Stimulated activated CD8-positive, alpha-beta memory T cell treated with anti-CD3 and anti-CD28 coated beads, Interleukin-4, amount 100 ng/mL, for 1 hour (primary cell): ENCODE results near the gene TMEM132E.
"Not testable (repeated sequence)": the region's sequence is repeated elsewhere in the genome, so short reads cannot be mapped to it uniquely, and the experiment has no call there.

Experiments
- DNase-seq, 2 donors: peaks; one replicate each; pipeline ENCODE4 v3.0.0-alpha.2; 2020; ENCODE audit warnings: low read depth in 2 of 2, low spot score in 1 of 2

Gene TMEM132E, protein sequence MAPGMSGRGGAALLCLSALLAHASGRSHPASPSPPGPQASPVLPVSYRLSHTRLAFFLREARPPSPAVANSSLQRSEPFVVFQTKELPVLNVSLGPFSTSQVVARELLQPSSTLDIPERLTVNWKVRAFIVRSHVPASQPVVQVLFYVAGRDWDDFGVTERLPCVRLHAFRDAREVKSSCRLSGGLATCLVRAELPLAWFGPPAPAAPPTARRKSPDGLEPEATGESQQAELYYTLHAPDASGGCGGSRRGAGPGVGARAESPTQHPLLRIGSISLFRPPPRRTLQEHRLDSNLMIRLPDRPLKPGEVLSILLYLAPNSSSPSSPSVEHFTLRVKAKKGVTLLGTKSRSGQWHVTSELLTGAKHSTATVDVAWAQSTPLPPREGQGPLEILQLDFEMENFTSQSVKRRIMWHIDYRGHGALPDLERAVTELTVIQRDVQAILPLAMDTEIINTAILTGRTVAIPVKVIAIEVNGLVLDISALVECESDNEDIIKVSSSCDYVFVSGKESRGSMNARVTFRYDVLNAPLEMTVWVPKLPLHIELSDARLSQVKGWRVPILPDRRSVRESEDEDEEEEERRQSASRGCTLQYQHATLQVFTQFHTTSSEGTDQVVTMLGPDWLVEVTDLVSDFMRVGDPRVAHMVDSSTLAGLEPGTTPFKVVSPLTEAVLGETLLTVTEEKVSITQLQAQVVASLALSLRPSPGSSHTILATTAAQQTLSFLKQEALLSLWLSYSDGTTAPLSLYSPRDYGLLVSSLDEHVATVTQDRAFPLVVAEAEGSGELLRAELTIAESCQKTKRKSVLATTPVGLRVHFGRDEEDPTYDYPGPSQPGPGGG (N-terminal part only)

DNA sequence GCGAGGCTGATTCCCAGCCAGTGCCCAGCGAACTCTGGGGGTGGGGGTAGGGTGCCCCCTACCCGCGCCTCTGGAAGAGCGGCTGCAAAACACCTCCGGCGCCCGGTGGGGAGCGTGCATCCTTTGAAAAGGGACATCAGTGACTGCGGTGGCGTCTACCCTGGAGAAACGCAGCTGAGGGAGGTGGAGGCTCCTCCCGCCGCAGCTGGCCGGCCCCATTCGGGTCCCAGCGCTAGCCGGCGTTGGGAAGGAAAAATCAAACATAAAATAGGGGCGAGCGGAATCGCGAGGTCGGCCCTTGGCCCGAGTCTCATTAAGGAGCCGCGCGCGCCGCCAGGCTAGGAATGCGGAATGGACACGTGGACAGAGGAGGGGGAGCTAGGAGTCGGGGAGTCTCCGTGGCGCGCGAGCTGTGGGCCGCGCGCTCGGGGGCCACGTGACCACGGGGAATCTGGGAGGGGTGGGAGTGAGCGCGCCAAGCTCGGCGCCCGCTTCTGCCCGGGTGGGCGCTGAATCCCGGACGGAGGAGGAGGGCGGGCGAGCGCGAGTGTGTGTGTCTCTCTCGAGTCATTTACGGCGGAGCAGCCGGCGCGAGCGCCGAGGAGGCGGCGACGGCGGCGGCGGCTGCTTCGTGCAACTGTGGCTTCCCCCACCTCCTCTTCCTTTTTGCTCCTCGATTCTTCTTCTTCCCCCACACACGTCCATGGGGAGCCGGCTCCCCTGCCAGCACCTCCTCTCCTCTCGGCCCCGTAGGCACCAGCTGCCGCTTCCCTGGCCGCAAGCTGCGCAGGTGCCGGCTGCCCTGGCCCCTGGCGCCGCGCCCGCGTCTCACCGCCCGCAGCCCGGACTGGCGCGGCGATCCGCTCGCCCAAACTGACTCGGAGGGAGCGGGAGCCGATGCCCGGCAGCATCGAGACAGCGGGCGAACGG, at the start of gene TMEM132E:
TMEM132E (plus strand) TSS at position 566 of the 930 bp plus-strand sequence. CDS start 1,495 bp downstream, outside the sequence.
- no peak for DNase-seq

DNA sequence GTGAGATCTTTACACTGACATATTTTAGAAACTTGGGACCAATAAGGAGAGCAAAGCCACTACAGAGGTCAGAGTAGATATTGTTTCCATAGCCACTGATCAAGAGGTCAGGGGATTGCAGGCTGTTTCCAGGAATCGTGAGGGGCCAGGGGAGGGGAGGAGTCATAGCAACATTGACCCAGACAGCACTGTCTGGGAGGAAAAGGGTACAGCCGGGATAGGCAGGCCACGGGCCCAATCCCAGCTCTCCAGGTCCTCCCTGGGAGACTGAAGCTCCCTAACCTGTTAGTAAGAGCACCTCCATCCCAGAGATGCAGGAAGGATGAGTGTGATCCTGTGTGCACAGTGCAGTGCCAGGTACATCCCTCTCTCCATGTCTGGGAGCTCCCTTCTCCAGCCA, 48.5 kb upstream of the TMEM132E start:
- DNase-seq, result no peak

DNA sequence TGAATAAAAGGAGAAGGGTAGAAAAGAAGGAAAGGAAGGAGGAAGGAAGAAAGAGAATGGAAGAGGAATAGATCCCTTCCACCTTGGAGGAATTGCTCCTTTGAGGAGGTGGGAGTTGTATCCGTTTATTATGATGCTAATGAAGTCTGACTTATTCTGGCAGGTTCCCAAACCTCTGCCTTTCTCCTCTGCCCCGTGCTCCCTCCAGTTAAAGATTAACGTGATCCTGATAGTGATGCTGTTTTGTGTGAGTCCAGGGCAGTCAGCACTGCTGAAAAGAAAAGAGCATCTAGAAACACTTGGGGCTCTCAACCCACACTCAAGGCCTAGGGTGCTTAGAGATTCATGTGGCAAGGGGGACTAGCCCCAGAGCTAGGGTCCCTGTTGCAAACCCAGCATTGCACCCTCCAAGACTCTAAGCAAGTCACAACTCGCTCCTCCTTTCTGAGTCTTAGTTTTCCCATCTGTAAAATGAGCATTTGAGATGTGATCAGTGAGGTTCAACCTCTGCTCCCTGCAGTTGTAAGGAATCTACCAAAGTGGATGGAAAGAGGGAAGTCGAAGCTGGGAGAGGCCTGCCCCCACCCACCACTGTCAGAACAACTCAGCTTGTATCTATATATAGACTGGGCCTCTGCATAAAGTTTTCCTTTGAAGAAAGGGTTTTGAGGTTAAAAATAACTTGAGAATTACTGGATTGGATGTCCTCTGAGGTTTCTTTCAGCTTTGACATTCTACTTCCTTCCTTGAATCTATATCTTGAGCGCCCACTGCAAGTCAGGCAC, 46.9 kb upstream of the TMEM132E start:
- DNase-seq, result no peak

DNA sequence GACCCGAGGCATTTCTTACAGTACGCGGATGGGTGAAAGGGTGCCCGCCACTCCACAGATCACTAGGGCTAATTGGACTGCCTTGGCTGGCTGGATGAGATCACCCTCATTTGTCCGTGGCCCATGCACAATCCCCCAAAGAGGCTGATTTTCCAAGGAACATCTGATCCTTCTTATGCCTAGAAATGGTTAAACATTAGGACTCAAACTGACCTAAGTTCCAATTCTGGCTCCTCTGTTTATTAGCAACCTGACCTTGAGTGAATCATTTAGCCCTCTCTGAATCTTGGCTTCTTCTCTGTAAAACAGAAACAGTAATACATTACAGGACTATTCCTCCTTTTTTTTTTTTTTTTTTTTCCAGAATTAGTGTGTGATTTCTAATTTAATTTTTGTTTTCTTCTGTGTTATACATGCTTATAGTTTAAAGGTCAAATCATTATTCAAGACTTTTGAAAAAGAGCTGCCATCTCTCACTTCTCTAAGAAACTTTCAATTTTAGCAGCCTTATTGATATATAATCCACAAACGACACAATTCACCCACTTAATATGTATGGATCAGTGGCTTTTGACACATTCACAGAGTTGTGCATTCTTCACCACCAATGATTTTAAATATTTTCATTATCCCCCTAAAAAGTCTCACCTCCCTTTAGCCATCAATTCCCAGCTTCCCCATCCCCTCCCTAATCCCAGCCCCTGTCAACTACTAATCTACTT, 45.4 kb upstream of the TMEM132E start:
- no peak for DNase-seq

DNA sequence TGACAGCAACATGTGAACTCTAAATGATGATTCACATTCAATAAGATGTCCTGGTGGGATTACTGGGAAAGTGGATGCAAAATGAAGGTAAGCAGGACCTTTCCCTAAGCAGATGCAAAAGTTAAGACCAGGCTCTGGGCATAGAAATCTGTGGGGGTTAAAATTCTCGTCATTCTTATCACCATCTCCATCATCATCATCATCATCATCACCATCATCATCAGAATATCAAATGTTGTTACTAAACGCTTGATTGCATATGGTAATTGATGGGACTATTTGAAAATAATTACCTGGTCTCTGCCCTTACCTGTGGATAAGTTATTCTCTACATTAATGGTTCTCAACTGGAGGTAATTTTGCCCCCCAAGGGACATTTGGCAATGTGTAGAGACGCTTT, 41.9 kb upstream of the TMEM132E start:
- DNase-seq, result no peak

DNA sequence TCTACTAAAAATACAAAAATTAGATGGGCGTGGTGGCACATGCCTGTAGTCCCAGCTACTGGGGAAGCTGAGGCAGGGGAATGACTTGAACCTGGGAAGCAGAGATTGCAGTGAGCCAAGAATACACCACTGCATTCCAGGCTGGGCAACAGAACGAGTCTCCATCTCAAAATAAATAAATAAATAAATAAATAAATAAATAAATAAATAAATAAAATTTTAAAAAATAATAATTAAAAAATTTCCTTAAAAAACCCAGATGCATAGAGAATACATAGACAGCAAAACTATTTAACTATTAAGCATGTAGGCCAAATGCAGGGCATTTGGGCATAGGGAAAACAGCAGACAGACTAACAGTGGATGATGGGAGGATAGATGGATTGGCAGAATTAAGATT, 40.8 kb upstream of the TMEM132E start:
- not testable (repeated sequence) for DNase-seq

DNA sequence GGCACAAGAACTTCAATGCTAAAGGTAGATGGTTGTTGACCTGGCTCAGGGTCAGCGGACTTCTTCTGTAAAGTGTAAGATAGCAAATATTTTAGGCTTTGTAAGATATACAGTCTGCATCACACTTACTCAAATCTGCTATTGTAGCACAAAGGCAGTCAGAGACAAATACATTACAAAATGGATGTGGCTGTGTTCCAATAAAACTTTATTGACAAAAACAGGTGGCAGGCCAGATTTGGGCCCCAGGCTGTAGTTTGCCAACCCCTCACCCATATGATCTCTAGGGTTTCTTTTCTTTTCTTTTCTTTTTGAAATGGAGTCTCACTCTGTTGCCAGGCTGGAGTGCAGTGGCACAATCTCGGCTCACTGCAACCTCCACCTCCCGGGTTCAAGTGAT, 39.5 kb upstream of the TMEM132E start:
- no peak for DNase-seq

DNA sequence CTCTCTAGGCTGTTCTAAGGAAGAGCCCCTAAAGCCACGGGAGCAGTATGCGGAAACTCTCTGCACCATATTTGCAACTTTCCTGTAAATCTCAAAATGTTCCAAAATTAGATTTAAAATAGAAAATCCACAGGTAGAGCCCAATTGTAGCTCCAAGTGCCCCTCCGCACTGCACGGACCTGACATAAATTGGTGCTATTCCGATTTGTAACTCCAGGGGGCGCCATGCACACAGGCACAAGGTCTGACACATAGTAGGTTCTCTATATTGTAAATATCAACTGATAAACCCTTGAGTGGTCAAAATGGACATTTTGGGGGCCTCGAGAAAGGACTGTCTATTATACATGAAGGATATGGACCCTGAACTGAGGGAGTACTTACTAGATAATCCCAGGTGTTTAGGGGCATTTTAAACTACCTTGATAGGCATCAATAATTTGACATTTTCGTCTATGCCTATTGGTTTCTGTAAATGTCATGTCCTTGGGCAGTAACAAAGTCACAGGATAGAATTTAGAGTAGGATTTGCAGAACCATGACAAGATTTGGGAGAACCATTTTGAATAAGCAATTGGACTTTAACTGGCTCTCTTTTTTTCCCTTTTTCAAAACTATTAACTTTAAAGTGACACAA, 36.6 kb upstream of the TMEM132E start:
- peak; percentile 16 to 22 for DNase-seq

DNA sequence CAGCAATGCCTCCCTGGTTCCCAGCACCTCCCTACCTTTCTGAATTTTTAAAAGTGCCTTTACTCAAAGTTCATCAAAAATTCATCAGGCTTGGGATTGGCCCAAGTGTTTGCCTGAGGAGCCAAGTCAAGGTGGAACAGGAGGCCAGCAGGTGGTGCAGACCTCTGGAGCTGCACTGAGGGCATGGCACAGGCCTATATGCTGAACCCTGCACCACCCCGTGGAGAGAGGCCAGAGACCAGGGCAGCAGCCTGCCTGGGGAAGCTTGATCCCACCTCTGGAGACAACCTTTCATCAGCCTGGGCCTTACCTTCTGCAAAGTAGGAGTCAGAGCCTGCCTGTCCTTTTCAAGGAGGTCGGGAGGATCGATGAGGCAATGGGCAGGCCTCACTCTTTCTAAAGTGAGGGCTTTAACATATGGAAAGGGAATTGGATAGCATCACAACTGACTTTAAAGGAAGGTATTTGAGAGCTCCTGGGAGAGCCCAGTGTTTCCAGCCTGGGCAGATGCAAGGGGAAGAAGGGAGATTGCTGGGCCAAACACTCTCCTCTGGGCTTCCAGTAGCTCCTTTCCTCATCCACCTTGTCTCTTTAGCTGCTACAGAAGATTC, 31.8 kb upstream of the TMEM132E start:
- DNase-seq, result no peak

DNA sequence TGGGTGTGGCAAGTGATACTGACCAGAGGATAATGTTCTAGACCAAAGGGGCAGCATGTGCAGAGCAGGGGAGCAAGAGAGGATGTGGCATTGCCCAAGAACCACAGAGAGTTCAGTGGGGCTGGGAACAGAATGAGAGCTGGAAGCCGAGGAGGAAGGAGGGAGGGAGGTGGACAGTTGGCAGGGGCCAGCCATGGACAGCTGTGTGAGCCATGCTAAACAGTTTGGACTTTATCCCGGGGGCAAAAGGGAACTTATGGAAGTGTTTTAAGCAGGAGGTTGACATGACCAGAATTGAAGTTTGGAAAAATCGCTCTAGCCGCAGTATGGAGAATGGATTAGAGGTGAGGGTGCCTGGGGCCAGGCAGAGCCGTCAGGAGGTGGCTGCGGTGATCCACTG, 29.4 kb upstream of the TMEM132E start:
- DNase-seq, result no peak

DNA sequence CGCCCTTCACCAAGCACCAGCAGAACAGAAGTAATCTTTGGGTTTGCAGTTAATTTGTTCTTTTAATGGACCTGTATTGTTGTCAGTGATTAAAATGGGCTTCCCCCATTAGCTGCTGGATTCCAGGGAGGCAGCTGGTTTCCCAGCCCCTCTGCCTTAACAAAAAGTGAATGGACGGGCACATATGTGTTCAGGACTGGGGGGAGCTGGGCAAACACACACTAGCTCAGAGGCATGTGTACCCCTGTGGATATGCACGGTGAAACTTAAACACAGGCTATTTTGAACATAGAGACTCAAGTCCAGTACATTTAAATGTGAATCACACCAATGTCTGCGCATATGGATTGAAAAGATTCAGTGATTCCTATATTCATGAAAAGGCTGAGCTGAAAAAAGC, 25.5 kb upstream of the TMEM132E start:
- DNase-seq, result no peak

DNA sequence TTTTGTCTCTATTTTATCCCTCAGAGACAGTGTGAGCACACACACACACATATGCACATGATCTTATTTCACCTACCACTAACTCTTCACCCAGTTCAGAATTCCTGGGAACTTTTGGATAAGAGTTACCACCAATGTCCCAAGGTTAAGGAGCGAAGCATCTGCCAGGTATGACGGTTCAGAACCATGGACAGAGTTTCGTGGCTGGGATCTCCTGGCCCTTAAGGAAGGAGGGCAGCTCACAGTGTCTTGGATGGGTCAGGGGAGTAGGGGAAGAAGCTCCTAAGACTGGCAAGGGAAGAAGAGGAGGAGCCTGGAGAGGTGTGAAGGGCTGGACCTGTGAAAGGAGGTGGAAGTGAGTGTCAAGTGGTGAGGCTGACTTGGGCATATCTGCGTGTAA, 23.0 kb upstream of the TMEM132E start:
- no peak for DNase-seq

DNA sequence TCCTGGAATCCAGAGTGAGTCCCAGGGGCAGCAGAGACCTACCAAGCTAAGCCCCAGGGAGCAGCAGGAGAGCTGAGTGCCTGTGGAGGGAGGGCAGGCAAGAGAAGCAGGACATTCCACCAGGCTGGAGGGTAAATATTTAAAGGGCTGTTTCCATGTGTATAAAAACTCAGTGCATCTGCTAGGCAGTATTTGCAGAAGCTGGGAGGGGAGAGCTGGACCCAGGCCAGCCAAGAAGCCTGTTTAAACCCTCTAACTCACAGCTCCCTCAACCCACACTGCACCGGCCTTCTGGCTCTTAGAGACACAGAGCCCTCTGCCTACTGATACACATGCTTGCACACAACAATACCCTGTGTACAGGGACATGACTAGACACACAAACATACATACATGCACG, 22.5 kb upstream of the TMEM132E start:
- DNase-seq, result no peak

DNA sequence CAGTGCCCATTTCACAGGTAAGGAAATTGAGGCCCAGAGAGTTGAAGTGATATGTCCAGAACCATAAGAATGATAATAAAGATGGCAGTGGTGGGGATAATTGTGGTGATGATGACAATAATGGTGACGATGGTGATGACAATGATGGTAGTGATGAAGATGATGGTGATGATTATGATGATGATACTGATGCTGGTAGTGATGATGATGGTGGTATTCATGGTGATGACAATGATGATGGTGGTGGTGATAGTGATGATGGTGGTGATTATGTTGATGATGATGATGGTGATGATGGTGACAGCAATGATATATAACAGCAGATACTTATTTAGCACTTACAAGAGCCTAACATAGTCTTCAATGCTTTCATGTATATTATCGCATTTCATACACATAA, 18.1 kb upstream of the TMEM132E start:
- DNase-seq, result no peak

DNA sequence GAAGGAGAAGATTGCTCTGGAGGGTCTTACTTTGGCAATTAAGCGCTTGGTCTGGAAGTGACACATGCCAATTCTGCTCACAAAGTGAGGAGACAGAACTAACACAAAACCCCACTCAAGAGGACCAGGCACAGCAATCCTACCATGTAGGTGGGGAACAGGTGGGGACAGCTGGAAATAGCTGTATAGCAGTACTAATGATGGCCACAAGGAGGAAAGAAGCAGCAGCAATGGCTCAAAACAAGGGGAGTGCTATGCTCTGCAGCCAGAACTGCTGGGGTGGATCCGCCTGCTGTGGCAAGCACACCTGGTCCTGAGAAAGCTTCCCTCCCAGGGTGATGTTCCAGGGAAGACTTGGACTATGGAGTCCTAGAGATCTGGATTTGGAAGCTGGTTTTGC, 17.0 kb upstream of the TMEM132E start:
- no peak for DNase-seq

DNA sequence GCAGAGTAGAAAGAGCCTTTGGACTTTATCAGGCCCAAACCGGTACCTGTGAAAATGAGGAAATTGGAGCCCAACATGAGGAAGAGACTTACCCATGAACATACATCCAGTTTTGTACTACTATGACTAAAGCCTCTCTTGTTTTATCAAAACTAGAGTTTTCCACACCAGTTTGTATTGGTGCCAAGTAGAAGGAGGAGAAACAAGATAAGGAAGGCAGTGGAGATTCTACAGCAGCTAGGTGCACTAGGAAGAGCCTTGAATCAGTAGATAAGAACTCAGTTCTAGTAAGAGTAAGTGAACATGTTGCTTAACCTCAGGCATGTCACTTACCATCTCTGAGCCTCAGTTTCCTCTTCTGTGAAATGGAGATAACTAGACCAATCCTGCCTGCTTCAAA, 13.7 kb upstream of the TMEM132E start:
- no peak for DNase-seq

DNA sequence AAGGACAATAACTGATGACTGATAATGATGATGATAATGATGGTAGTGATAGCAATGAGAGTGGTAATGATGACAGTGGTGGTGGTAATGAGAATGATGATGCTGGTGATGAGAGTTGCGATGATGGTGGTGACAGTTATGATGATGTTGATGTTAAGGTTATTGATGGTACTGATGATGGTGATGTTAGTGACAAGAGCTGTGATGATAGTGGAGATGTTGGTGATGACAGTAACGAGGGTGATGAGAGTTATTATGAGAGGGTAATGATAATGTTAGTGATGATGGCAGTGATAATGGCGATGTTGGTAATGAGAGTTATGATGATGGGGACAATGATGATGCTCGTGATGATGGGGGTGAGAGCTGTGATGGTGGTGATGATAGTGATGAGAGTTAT, 13.2 kb upstream of the TMEM132E start:
- DNase-seq, result no peak

DNA sequence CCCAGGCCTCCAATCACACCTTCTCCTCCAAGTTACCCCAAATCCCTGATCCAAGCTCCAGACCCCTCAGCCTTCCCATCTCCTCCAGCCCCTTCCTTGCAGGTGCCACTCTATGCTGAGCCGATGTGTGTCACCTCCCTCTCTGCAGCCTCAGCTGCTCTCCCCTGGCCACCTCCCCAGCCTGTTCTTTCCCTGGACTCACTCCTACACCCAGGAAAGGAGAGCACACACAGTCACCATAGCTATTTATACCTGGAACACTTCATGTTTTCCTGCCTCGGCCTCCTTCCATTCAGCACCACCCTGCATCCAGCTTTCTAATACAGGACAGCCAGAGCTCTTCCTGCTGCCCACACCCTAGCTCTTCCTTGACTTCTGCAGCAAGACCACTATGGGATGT, 12.5 kb upstream of the TMEM132E start:
- no peak for DNase-seq
